ENCODE measurements around the gene PAPSS1. TPM values are rescaled to one million over a fixed set of nuclear protein-coding genes. Genes with fewer than 3 reads are reported as not detected.
"Not testable (repeated sequence)": the region's sequence is repeated elsewhere in the genome, so short reads cannot be mapped to it uniquely, and the experiment has no call there.

PAPSS1 gene
- total RNA-seq, 1 experiment from 2014 or later: 59.0 TPM

DNA sequence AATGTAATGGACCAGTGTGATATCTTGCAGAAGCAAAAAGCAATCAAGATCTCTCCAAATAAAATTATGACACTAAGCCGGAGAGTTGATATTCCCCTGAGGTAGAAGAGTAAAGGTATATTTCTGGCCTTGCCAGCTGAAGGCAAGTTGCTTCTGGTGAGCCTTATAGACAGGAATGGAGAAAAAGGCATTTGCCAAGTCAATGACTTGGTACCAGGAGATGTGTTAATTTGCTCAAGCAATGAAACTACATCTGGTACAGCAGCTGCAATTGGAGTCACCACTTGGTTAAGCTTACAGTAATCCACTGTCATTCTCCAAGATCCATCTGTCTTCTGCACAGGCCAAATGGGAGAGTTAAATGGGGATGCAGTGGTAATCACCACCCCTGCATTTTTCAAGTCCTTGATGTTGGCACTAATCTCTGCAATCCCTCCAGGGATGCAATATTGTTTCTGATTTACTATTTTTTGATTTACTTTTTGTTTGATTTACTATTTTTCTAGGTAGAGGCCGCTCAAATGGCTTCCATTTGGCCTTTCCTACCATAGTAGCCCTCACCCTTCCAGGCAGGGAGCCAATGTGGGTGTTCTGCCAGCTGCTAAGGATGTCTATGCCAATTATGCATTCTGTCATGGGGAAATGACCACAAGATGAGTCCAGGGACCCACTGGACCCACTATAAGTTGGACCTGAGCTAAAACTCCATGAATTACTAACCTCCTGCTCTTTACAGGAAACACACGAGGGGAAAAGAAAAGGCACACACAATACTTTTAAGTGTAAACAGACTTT lies 6.3 kb upstream of the PAPSS1 start:
- H3K4me2 ChIP-seq (ENCODE audit: low read length); RAD21 ChIA-PET (ENCODE audit: low non-redundant PET in 1 of 2, low total read pairs in 2 of 2, uncharacterized antibody in 2 of 2, unreplicated experiment in 2 of 2); BruUV-seq (replicated peaks); H3K27me3 ChIP-seq (ENCODE audit: insufficient read depth, low read length); H4K20me1 ChIP-seq (ENCODE audit: insufficient read depth); H3K4me3 ChIP-seq (replicated peaks in 1 of 2; ENCODE audit: low read depth in 1 of 2, low read length in 2 of 2); ATAC-seq; POLR2A ChIA-PET; H3K9ac ChIP-seq (ENCODE audit: low read length); H3K9me2 ChIP-seq (ENCODE audit: insufficient read depth); DNase-seq (ENCODE audit: low read depth, low spot score); intact Hi-C loops (cut with micrococcal nuclease); CTCF ChIA-PET; H2AFZ ChIP-seq (ENCODE audit: low read depth, low read length, poor library complexity, severe bottlenecking); H3K79me2 ChIP-seq (ENCODE audit: insufficient read depth, low read length); H3K9me3 ChIP-seq (ENCODE audit: control insufficient read depth in 1 of 2, insufficient read depth in 1 of 2, low read depth in 1 of 2, low read length in 2 of 2); H3K27ac ChIP-seq (ENCODE audit: low read depth, low read length); H3K36me3 ChIP-seq (ENCODE audit: control insufficient read depth in 1 of 2, insufficient read depth in 2 of 2, low read length in 2 of 2): not testable (repeated sequence)
- H3K4me1 ChIP-seq (ENCODE audit: control insufficient read depth in 1 of 2, insufficient read depth in 2 of 2, low read length in 2 of 2): peaks cover 0 to 10% of the 10 kb centered on the region in 2 experiments; a peak in 2 of 4 replicates

DNA sequence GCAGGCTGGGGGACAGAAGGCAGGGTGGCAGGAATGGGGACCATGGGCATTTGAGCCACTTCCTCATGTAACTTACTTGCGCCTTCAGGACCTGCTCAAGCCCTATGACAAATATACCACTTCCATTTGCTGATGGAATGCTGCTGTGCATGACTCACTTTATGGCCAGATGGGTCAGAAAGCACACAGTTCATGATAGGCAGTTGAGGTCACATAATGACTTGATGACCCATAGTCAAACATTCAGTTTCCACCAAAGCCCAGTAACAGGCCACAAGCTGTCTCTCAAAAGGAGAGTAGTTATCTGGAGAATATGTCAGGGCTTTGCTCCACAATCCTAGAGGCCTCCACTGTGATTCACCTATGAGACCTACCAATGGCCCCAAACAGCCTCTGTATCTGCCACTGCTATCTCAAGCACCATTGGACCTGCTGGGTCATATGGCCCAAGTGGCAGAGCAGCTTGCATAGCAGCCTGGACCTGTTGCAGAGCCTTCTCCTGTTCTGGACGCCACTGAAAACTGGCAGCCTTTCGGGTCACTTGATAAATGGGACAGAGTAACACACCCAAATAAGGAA lies 5.3 kb upstream of the PAPSS1 start:
- H2AFZ ChIP-seq (ENCODE audit: low read depth, low read length, poor library complexity, severe bottlenecking): no peak overlapping the region
- H3K4me2 ChIP-seq (ENCODE audit: low read length): no peak overlapping the region
- no peak for ATAC-seq
- H3K4me3 ChIP-seq (replicated peaks in 1 of 2; ENCODE audit: low read depth in 1 of 2, low read length in 2 of 2): no peak overlapping the region
- RAD21 ChIA-PET (ENCODE audit: low non-redundant PET in 1 of 2, low total read pairs in 2 of 2, uncharacterized antibody in 2 of 2, unreplicated experiment in 2 of 2): no interaction called here
- H3K9me2 ChIP-seq (ENCODE audit: insufficient read depth): no peaks in the 10 kb centered on the region
- no peaks in the 10 kb centered on the region for H3K36me3 ChIP-seq (ENCODE audit: control insufficient read depth in 1 of 2, insufficient read depth in 2 of 2, low read length in 2 of 2)
- peaks cover 4 to 19% of the 10 kb centered on the region in 2 experiments; a peak in 3 of 4 replicates for H3K4me1 ChIP-seq (ENCODE audit: control insufficient read depth in 1 of 2, insufficient read depth in 2 of 2, low read length in 2 of 2)
- H4K20me1 ChIP-seq (ENCODE audit: insufficient read depth): no peaks in the 10 kb centered on the region
- BruUV-seq (replicated peaks): no TSS peak
- CTCF ChIA-PET: no interaction called here
- intact Hi-C loops (cut with micrococcal nuclease): no loop called here
- no peaks in the 10 kb centered on the region for H3K79me2 ChIP-seq (ENCODE audit: insufficient read depth, low read length)
- POLR2A ChIA-PET: no interaction called here
- no peaks in the 10 kb centered on the region for H3K27me3 ChIP-seq (ENCODE audit: insufficient read depth, low read length)
- no peak overlapping the region for H3K27ac ChIP-seq (ENCODE audit: low read depth, low read length)
- DNase-seq (ENCODE audit: low read depth, low spot score): no peak
- no peaks in the 10 kb centered on the region for H3K9me3 ChIP-seq (ENCODE audit: control insufficient read depth in 1 of 2, insufficient read depth in 1 of 2, low read depth in 1 of 2, low read length in 2 of 2)
- no peak overlapping the region for H3K9ac ChIP-seq (ENCODE audit: low read length)
- TF ChIP-seq, protein P1, sequence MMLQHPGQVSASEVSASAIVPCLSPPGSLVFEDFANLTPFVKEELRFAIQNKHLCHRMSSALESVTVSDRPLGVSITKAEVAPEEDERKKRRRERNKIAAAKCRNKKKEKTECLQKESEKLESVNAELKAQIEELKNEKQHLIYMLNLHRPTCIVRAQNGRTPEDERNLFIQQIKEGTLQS (IDR thresholded peaks at IDR 0.05): no peak
- TF ChIP-seq, protein P2, sequence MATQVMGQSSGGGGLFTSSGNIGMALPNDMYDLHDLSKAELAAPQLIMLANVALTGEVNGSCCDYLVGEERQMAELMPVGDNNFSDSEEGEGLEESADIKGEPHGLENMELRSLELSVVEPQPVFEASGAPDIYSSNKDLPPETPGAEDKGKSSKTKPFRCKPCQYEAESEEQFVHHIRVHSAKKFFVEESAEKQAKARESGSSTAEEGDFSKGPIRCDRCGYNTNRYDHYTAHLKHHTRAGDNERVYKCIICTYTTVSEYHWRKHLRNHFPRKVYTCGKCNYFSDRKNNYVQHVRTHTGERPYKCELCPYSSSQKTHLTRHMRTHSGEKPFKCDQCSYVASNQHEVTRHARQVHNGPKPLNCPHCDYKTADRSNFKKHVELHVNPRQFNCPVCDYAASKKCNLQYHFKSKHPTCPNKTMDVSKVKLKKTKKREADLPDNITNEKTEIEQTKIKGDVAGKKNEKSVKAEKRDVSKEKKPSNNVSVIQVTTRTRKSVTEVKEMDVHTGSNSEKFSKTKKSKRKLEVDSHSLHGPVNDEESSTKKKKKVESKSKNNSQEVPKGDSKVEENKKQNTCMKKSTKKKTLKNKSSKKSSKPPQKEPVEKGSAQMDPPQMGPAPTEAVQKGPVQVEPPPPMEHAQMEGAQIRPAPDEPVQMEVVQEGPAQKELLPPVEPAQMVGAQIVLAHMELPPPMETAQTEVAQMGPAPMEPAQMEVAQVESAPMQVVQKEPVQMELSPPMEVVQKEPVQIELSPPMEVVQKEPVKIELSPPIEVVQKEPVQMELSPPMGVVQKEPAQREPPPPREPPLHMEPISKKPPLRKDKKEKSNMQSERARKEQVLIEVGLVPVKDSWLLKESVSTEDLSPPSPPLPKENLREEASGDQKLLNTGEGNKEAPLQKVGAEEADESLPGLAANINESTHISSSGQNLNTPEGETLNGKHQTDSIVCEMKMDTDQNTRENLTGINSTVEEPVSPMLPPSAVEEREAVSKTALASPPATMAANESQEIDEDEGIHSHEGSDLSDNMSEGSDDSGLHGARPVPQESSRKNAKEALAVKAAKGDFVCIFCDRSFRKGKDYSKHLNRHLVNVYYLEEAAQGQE (IDR thresholded peaks at IDR 0.05; ENCODE audit: low read depth): no peak
- TF ChIP-seq TCF7L2 (IDR thresholded peaks at IDR 0.05; ENCODE audit: borderline replicate concordance, extremely low read depth, insufficient read depth, insufficient read length): no peak
- TF ChIP-seq EGR1 (IDR thresholded peaks at IDR 0.05; ENCODE audit: low read depth): no peak
- TF ChIP-seq EZH2phosphoT487 (IDR thresholded peaks at IDR 0.05; ENCODE audit: borderline replicate concordance): no peak
- no peak for TF ChIP-seq RAD21 (IDR thresholded peaks at IDR 0.05; ENCODE audit: low read depth)
- no peak for TF ChIP-seq ELF1 (IDR thresholded peaks at IDR 0.05; ENCODE audit: borderline replicate concordance, low read depth)
- TF ChIP-seq CBX3 (IDR thresholded peaks at IDR 0.05; ENCODE audit: low read depth): no peak
- no peak for TF ChIP-seq SP1 (IDR thresholded peaks at IDR 0.05; ENCODE audit: low read depth)
- no peak for TF ChIP-seq SIN3A (IDR thresholded peaks at IDR 0.05; ENCODE audit: low read depth)
- TF ChIP-seq ZFX (IDR thresholded peaks at IDR 0.05): no peak
- TF ChIP-seq ZNF274 (IDR thresholded peaks at IDR 0.05; ENCODE audit: low read depth, low read length): no peak
- TF ChIP-seq FOSL1 (IDR thresholded peaks at IDR 0.05; ENCODE audit: low read depth): no peak
- TF ChIP-seq YY1 (IDR thresholded peaks at IDR 0.05; ENCODE audit: extremely low read depth, insufficient replicate concordance, low read depth, low read length): no peak

Data from HCT116 (cell line).